ENCODE results near the gene CAPS.

- TF ChIP-seq CTCF (IDR thresholded peaks at IDR 0.05; ENCODE audit: poor library complexity), result no peak
- no peak for TF ChIP-seq EZH2phosphoT487 (IDR thresholded peaks at IDR 0.05; ENCODE audit: low read depth, severe bottlenecking, unreplicated experiment)
- no peak for TF ChIP-seq EZH2 (IDR thresholded peaks at IDR 0.05; ENCODE audit: borderline replicate concordance)
These were observed 46.6 kb upstream of the CAPS start for GRCh38 chr19:5867201-5868136.

Data from hepatocyte (in vitro differentiated cells).